ENCODE data around the gene MAN2B1. TPM values are rescaled to one million over a fixed set of nuclear protein-coding genes. Genes with fewer than 3 reads are reported as not detected.

The MAN2B1 gene
- total RNA-seq, 1 experiment from 2014 or later: 93.5 TPM

DNA sequence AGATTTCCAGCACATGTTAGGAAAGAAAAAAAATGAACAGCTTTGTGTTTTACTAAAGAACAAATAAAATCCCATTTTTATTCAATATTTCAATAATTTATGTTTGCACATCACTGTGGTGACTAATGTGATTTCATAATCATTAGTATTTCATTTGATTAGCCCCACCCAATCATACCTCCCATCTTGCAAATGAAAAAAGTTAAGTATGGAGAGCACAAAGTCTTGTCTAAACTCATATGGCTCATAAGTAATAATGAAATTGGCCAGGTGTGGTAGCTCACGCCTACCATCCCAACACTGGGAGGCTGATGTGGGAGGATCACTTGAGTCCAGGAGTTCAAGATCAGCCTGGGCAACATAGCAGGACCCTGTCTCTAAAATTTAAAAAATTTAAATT is 59.7 kb downstream of the MAN2B1 start:
- Histone ChIP-seq H4K91ac (ENCODE audit: insufficient read length, low read depth, low read length) (no peak overlapping the region), H3K27ac (ENCODE audit: insufficient read length, low read depth, low read length) (no peak overlapping the region), H3K4me1 (ENCODE audit: insufficient read depth, low read length) (no peaks in the 10 kb centered on the region), H3K23me2 (ENCODE audit: insufficient read length, low read depth, low read length, poor library complexity, severe bottlenecking) (peaks cover 9% of the 10 kb centered on the region), H2BK20ac (ENCODE audit: low read depth, low read length, poor library complexity, severe bottlenecking) (no peak overlapping the region), H3K14ac (ENCODE audit: insufficient read depth, low read length) (no peak overlapping the region), H3T11ph (ENCODE audit: low read length) (no peak overlapping the region), H3K9ac (ENCODE audit: extremely low read depth, insufficient read length, low read length) (no peak overlapping the region), H2BK12ac (ENCODE audit: insufficient read length, low read depth, low read length) (no peak overlapping the region), H3K79me2 (ENCODE audit: insufficient read depth, low read length) (no peaks in the 10 kb centered on the region), H4K8ac (replicated peaks; ENCODE audit: insufficient read length, low read depth, low read length) (no peak overlapping the region), H3K23ac (ENCODE audit: insufficient read length, low read depth, low read length) (no peak overlapping the region), H3K9me3 (ENCODE audit: control insufficient read depth, low read depth, low read length) (no peaks in the 10 kb centered on the region), H2BK120ac (ENCODE audit: low read depth, low read length, poor library complexity, severe bottlenecking) (no peak overlapping the region), H4K20me1 (ENCODE audit: control insufficient read depth, insufficient read depth, insufficient read length) (no peaks in the 10 kb centered on the region), H2AFZ (ENCODE audit: low read length) (no peak overlapping the region), H2BK5ac (ENCODE audit: insufficient read length, low read length) (no peak overlapping the region), H2AK5ac (ENCODE audit: insufficient read length, low read length) (no peak overlapping the region), H3K4ac (ENCODE audit: low read depth, low read length) (no peak overlapping the region), H4K5ac (ENCODE audit: insufficient read length, low read depth, low read length) (no peak overlapping the region), H3K18ac (ENCODE audit: insufficient read length, low read depth, low read length) (no peak overlapping the region), H3K4me2 (ENCODE audit: insufficient read depth, insufficient read length, low read length) (no peak overlapping the region), H3K27me3 (ENCODE audit: insufficient read depth, low read length) (no peaks in the 10 kb centered on the region), H3K56ac (ENCODE audit: insufficient read length, low read depth, low read length) (no peak overlapping the region), H2BK15ac (ENCODE audit: low read depth, low read length) (no peak overlapping the region), H3K79me1 (ENCODE audit: insufficient read depth, low read depth, low read length, poor library complexity, severe bottlenecking) (peaks cover 3% of the 10 kb centered on the region)
- H3K4me3 Mint-ChIP-seq: no peak overlapping the region
- H3K9me3 Mint-ChIP-seq: no peaks in the 10 kb centered on the region; a peak in 1 of 5 replicates
- TF ChIP-seq, protein P1, sequence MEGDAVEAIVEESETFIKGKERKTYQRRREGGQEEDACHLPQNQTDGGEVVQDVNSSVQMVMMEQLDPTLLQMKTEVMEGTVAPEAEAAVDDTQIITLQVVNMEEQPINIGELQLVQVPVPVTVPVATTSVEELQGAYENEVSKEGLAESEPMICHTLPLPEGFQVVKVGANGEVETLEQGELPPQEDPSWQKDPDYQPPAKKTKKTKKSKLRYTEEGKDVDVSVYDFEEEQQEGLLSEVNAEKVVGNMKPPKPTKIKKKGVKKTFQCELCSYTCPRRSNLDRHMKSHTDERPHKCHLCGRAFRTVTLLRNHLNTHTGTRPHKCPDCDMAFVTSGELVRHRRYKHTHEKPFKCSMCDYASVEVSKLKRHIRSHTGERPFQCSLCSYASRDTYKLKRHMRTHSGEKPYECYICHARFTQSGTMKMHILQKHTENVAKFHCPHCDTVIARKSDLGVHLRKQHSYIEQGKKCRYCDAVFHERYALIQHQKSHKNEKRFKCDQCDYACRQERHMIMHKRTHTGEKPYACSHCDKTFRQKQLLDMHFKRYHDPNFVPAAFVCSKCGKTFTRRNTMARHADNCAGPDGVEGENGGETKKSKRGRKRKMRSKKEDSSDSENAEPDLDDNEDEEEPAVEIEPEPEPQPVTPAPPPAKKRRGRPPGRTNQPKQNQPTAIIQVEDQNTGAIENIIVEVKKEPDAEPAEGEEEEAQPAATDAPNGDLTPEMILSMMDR (conservative IDR thresholded peaks at IDR 0.05): no peak
- H3K27ac Mint-ChIP-seq: no peak overlapping the region
- no CpG with 5 or more reads among the region's 1 CpG for WGBS (ENCODE audit: extremely low coverage, insufficient read length, low lambda C conversion rate)
- DNase-seq: no peak
- peaks cover 8 to 16% (median 10%) of the 10 kb centered on the region in 3 experiments; a peak in 5 of 7 replicates for H3K36me3 Mint-ChIP-seq (ENCODE audit: insufficient read depth in 1 of 3, low read depth in 3 of 3)
- no peaks in the 10 kb centered on the region for H3K27me3 Mint-ChIP-seq (ENCODE audit: low read depth)
- peaks cover 3% of the 10 kb centered on the region in 2 experiments; a peak in 2 of 4 replicates for H3K4me1 Mint-ChIP-seq

All from H9 (cell line).